Activated naive CD4-positive, alpha-beta T cell treated with anti-CD3 and anti-CD28 coated beads, Interleukin-2, amount 50 U/mL, for 16 hours (primary cell): ENCODE measurements around the gene CHL1.
"Not testable (repeated sequence)": the region's sequence is repeated elsewhere in the genome, so short reads cannot be mapped to it uniquely, and the experiment has no call there.

ENCODE experiments used
- DNase-seq: peaks from one replicate; pipeline ENCODE4 v3.0.0-alpha.2; 2020

The CHL1 gene

GRCh38 chr3:339351-339750 is 142.8 kb downstream of the CHL1 start:
- DNase-seq = no peak

- no peak for DNase-seq
Measured at GRCh38 chr3:341998-342397, 145.4 kb downstream of the CHL1 start.

- no peak for DNase-seq
Measured at GRCh38 chr3:346186-346585, 149.6 kb downstream of the CHL1 start.

- no peak for DNase-seq
Measured at GRCh38 chr3:347581-347980, 151.0 kb downstream of the CHL1 start.

- no peak for DNase-seq
Measured at GRCh38 chr3:350871-351371, 154.4 kb downstream of the CHL1 start.

GRCh38 chr3:352599-352998 is 156.0 kb downstream of the CHL1 start:
- no peak for DNase-seq

GRCh38 chr3:353191-353739 is 156.7 kb downstream of the CHL1 start:
- DNase-seq = no peak

GRCh38 chr3:354432-354831 is 157.9 kb downstream of the CHL1 start:
- no peak for DNase-seq

GRCh38 chr3:355622-356021 is 159.1 kb downstream of the CHL1 start:
- DNase-seq = no peak

- DNase-seq = no peak
Measured at GRCh38 chr3:356952-357351, 160.4 kb downstream of the CHL1 start.

- DNase-seq = no peak
Measured at GRCh38 chr3:359672-360071, 163.1 kb downstream of the CHL1 start.

GRCh38 chr3:362681-363338 is 166.2 kb downstream of the CHL1 start:
- DNase-seq = no peak

GRCh38 chr3:364287-364686 is 167.7 kb downstream of the CHL1 start:
- no peak for DNase-seq

- DNase-seq = no peak
Measured at GRCh38 chr3:365268-365667, 168.7 kb downstream of the CHL1 start.

- not testable (repeated sequence) for DNase-seq
Measured at GRCh38 chr3:366253-366652, 169.7 kb downstream of the CHL1 start.

GRCh38 chr3:373193-373779 is 176.7 kb downstream of the CHL1 start:
- no peak for DNase-seq

- no peak for DNase-seq
Measured at GRCh38 chr3:374459-374858, 177.9 kb downstream of the CHL1 start.

GRCh38 chr3:377158-377561 is 180.6 kb downstream of the CHL1 start:
- no peak for DNase-seq

GRCh38 chr3:380801-381200 is 184.2 kb downstream of the CHL1 start:
- no peak for DNase-seq

GRCh38 chr3:385151-385550 is 188.6 kb downstream of the CHL1 start:
- DNase-seq = no peak

GRCh38 chr3:394775-395174 is 198.2 kb downstream of the CHL1 start:
- DNase-seq = no peak

GRCh38 chr3:396293-396692 is 199.7 kb downstream of the CHL1 start:
- no peak for DNase-seq

GRCh38 chr3:399647-400046 is 203.1 kb downstream of the CHL1 start:
- no peak for DNase-seq

- no peak for DNase-seq
Measured at GRCh38 chr3:403826-404225, 207.3 kb downstream of the CHL1 start.

GRCh38 chr3:409011-409410 is 212.4 kb downstream of the CHL1 start:
- no peak for DNase-seq
